Pulmonary artery endothelial cell (primary cell): ENCODE results near the gene IL6R. TPM values are rescaled to one million over a fixed set of nuclear protein-coding genes. Genes with fewer than 3 reads are reported as not detected.
"Not testable (repeated sequence)": the region's sequence is repeated elsewhere in the genome, so short reads cannot be mapped to it uniquely, and the experiment has no call there.

Experiments
- DNase-seq: peaks from one replicate; pipeline ENCODE4 v3.0.0-alpha.2; 2011; ENCODE audit warnings: low read depth, low spot score
- total RNA-seq: library from RNA; depleted of rRNA; stranded (reverse); fragments of >200 nt; gene quantifications from 2 replicates; pipeline ENCODE4 v1.2.3, GENCODE V29; 2014

IL6R gene
- total RNA-seq, result 5.7 and 10.8 TPM in 2 replicates

- peak; percentile 48 for DNase-seq
These were observed at the start of gene IL6R for GRCh38 chr1:154404984-154405746. IL6R (plus strand) TSS chr1:154405343; CDS start chr1:154405630, 287 bp downstream.

GRCh38 chr1:154358519-154358918, 46.6 kb upstream of the IL6R start:
- no peak for DNase-seq

- no peak for DNase-seq
These were observed 44.9 kb upstream of the IL6R start for GRCh38 chr1:154360288-154360687.

DNA sequence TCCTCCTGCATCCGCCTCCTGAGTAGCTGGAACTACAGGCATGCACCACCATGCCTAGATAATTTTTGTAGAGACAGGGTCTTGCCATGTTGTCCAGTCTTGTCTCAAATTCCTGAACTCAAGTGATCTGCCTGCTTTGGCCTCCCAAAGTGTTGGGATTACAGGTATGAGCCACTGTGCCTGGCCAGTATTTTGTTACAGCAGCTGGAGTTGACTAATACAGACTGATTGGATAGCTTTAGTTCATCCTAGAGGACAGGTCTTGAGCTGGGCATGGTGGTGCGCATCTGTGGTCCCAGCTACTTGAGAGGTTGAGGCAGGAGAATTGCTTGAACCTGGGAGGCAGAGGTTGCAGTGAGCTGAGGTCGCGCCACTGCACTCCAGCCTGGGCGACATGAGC, 44.3 kb upstream of the IL6R start:
- not testable (repeated sequence) for DNase-seq

DNA sequence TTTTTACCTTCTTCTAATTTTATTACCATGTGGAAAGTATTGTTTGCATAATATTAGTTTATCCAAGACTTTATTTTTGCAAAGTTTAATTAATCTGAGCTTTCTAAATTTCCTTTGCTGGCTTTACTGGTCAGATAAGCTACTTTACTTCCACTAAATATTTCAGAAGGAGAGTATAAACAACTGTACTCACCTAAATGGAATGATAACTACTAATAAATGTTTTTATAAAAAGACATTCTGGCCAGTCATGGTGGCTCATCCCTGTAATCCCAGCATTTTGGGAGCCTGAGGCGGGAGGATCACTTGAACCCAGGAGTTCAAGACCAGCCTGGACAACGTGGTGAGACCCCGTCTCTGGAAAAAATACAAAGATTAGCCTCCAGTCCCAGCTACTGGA, 43.8 kb upstream of the IL6R start:
- no peak for DNase-seq

GRCh38 chr1:154371436-154371835, 33.7 kb upstream of the IL6R start:
- no peak for DNase-seq

DNA sequence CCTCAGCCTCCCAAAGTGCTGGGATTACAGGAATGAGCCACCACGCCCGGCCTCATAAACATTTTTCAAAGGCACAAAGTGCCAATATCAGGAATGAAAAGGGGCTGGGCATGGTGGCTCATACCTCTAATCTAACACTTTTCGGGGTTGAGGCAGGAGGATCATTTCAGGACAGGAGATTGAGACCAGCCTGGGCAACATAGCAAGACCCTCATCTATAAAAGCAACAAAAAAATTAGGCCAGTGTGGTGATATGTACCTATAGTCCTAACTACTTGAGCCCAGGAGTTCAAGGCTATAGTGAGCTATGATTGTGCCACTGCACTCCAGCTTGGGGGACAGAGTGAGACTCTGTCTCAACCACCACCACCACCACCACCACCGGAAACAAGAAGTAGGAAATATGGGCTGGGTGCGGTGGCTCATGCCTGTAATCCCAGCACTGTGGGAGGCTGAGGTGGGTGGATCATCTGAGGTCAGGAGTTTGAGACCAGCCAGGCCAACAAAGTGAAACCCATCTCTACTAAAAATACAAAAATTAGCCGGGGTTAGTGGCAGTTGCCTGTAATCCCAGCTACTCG, 31.3 kb upstream of the IL6R start:
- not testable (repeated sequence) for DNase-seq

DNA sequence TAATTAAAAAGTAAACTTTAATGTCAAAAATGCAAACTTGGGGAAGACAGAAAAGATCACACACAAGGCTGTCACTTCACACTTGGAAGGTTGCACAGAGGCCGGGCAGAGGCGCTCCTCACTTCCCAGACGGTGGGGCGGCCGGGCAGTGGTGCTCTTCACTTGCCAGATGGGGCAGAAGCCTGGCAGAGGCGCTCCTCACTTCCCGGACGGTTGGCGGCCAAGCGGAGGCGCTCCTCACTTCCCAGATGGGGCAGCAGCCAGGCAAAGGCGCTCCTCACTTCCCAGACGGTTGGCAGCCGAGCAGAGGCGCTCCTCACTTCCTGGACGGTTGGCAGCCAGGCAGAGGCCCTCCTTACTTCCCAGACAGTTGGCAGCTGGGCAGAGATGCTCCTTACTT, 25.8 kb upstream of the IL6R start:
- DNase-seq, result no peak

DNA sequence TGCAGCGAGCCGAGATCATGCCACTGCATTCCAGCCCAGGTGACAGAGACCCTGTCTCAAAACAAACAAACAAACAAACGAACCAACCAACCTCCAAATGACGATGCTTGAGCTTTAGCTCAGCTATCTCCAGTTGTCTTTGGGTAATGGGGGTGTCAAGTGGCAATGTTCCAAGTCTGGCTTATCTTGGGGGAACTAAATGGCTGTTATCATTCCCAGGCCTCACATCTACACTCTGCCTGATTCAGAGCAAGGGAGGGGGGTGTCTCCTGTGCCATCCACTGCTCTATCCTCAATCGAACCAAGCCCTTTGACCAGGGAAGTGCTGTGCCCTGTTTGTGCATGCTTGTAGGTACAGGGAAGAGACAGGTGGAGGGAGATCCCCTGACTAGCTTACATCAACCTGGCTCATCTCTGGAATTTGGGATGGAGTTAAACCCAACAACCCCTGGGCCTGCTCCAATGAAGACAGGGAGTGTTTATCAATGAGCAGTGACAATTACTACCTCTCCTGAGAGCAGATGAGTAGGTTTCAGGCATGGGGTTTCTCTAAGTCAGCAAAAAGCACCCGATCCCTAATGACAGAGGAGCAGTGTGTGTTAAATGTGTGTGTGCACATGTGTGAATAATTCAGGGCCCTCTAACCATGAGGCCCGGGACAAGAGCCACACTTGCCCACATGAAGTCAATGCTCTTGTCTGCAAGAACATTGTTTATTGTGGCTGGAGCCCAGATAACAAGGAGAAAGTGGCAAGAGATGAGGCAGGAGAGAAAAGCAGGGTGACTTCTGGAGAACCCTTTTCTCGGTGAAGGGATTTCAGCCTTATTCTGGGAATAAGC, 20.3 kb upstream of the IL6R start:
- DNase-seq, result no peak

GRCh38 chr1:154386643-154387352, 18.3 kb upstream of the IL6R start:
- DNase-seq, result no peak

DNA sequence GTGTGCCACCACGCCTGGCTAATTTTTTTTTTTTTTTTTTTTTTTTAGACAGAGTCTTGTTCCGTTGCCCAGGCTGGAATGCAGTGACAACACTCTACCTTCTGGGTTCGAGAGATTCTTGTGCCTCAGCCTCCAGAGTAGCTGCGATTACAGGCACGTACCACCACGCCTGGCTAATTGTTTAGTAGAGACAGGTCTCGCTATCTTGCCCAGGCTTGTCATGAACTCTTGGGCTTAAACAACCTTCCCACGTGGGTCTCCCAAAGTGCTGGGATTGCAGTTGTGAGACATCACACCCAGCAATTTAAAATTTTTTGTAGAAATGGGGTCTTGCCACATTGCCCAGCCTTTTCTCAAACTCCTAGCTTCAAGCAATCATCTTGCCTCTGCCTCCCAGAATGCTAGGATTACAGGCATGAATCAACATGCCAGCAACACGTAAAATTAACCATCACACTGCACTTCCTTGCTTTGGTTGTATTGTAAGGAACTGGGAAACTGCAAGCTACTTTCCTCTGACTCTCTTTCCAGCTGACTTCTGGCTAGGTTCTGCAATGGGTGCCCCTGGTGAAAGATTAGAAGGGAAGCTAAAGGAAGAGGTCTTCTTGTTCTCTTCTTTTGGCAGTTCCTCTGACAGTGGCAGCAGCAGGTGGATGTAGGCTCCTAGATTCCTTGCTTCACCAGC, 13.9 kb upstream of the IL6R start:
- no peak for DNase-seq

GRCh38 chr1:154398141-154398540, 7.0 kb upstream of the IL6R start:
- no peak for DNase-seq

- DNase-seq, result no peak
These were observed 6.5 kb upstream of the IL6R start for GRCh38 chr1:154398678-154399077.

DNA sequence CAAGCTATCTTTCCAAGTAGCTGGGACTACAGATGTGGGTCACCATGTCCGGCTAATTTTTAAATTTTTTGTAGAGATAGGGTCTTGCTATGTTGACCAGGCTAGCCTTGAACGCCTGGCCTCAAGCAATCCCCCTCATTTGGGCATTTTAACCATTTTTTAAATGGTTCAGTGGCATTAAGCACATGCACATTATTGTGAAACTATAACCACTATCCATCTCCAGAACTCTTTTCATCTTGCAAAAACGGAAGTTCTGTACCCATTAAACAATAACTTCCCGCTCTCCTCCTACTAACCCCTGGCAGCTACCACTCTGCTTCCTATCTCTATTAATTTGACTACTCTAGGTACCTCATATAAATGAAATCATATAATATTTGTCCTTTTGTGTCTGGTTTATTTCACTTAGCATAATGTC, 4.8 kb upstream of the IL6R start:
- peak; percentile 35 for DNase-seq

GRCh38 chr1:154402409-154402921, 2.7 kb upstream of the IL6R start:
- no peak for DNase-seq

DNA sequence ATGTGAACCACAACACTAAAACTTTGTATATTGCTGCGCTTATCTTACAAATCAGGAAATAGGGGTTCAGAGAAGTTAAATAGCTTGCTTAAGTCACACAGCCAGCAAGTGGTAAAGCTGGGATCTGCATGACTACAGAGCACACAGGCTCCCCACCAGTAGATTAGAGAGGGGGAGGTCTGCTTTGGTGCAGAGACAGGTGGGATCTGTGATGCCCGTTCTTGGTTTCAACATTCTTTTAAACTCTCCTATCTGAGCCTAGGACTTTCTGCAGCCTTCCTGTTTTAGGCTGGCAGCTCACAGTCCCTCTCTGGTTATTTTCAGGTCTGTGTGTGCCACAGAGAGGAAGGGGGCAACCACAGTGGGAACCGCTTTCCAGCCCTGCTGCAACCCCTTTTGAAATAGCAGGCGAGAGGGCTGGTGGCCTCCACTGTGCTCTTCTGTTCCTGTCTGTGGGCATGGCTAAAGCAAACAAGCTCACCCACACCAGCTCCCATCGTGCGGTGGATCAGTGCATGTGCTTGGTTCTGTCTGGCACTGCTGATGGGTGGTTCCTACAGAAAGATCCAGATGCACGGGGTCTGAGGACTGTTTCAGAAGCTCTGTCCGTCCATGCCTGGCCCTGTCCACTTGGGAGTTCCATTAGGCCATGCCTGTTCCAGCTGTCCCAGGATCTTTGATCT, 1.7 kb upstream of the IL6R start:
- no peak for DNase-seq

DNA sequence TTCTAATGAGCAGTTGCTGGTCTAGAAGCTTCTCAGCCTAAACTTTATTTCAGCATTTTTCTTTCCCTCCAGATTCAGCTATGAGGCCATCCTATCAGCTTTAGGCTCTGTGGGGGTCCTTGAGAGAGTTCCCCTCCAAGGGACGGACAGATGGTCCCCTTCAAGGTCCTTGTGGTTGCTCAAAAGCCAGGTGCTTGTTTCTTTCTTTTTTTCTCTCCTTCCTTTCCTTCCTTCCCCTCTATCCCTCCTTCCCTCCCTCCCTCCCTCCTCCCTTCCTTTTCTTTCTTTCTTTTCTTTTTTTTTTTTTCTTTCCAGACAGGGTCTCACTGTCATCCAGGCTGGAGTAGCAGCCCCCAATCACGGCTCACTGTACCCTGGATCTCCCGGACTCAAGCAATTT, 1.2 kb upstream of the IL6R start:
- DNase-seq, result no peak

DNA sequence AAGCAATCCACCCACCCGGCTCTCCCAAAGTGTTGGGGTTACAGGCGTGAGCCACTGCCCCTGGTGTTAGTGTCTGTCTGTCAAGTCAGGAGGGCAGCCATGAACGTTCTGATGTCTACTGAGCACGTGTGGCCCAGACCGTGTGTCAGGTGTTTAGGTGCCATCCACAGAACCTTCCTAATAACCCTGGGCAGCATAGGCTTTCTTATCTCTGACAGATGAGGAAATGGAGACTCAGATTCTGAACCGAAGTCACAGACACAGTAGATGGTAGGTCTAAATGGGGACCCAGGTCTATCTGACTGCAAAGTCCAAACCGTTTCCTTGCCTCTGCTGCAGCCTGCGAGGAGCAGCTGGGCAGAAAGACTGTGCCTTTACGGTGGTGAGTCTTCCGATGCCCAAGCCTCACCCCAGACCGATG, 622 bp upstream of the IL6R start:
- no peak for DNase-seq

GRCh38 chr1:154405747-154406571, 816 bp downstream of the IL6R start:
- DNase-seq, result no peak

DNA sequence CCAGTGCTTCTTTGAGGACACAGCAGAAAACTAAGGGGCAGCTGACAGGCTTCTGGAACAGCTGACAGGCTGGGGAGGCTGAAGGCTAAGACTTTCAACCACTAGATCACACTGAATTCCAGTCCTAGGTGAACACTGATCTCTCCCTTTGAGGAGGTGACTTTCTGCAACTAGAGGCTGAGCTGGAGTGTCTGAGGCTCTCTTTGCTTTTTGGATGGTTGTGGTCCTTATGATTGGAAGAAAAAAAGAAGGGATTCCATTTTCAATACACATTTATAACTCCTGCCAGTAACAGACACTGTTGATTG, 1.4 kb downstream of the IL6R start:
- DNase-seq, result no peak
